LNCaP clone FGC (cell line): ENCODE data around the gene ALKBH8.
A peak's percentile ranks its signal among the peaks of the same experiment; 100 is the strongest.
"Not testable (repeated sequence)": the region's sequence is repeated elsewhere in the genome, so short reads cannot be mapped to it uniquely, and the experiment has no call there.

Experiments used
- DNase-seq: peaks from one replicate; pipeline ENCODE4 v3.0.0-alpha.2; 2011; ENCODE audit warnings: low read depth
- H3K4me3 ChIP-seq: 2 replicates; pipeline ENCODE4 v1.5.1; 2011; ENCODE audit warnings: mild to moderate bottlenecking, low read depth, low read length, control low read depth
- CTCF ChIP-seq: IDR thresholded peaks from 2 replicates; pipeline ENCODE4 v1.5.1; 2012; ENCODE audit warnings: mild to moderate bottlenecking; ENCODE audit not compliant: control insufficient read depth, insufficient read depth; ENCODE audit errors: extremely low read depth

The ALKBH8 gene

GRCh38 chr11:107468596-107468995 is 96.9 kb downstream of the ALKBH8 start:
- no peak overlapping the region for H3K4me3 ChIP-seq
- DNase-seq: no peak
- no peak for TF ChIP-seq CTCF

GRCh38 chr11:107467696-107468095 is 97.8 kb downstream of the ALKBH8 start:
- DNase-seq: peak; percentile 78
- TF ChIP-seq CTCF: no peak
- no peak overlapping the region for H3K4me3 ChIP-seq

GRCh38 chr11:107466275-107466866 is 99.2 kb downstream of the ALKBH8 start:
- not testable (repeated sequence) for H3K4me3 ChIP-seq, DNase-seq

- H3K4me3 ChIP-seq: peak within 1 kb of the TSS; percentile 68
- no peak for TF ChIP-seq CTCF
- DNase-seq: peak; percentile 90
Observed at GRCh38 chr11:107457558-107458271, 107.8 kb downstream of the ALKBH8 start, which contains the start of gene CWF19L2. CWF19L2 (minus strand) TSS chr11:107457825; CDS start chr11:107457816, 9 bp downstream.

GRCh38 chr11:107457205-107457557 is 108.4 kb downstream of the ALKBH8 start:
- no peak for DNase-seq
- TF ChIP-seq CTCF: no peak

GRCh38 chr11:107453594-107454286 is 111.8 kb downstream of the ALKBH8 start:
- no peak overlapping the region for H3K4me3 ChIP-seq
- TF ChIP-seq CTCF: no peak
- DNase-seq: no peak

More at GRCh38 chr11:107457205-107457557, 108.4 kb downstream of the ALKBH8 start:
- H3K4me3 ChIP-seq: peak overlapping the region; percentile 68
